ENCODE data around the gene PLCL1.

DNA sequence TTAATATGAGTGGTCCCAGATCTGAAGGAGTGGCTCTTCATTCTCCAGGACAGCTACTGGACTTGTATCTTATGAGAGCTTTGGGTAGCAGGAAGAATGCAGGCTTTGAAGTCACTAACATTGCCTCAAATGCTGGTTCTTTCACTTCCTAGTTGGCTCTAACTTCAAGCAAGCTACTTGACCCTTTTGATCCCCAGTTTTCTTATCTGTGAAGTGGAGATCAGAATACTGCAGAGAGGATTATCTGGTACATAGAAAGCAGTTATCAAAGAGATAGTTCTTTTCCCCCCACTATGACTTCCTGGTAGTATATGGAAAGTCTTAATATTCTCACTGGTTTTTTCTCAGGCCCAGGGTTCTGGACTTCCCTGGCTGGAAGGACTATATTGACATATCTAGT lies 3.4 kb upstream of the PLCL1 start:
- TF ChIP-seq STAT3 (IDR thresholded peaks at IDR 0.05; ENCODE audit: low read depth, low read length) (no peak), POLR2AphosphoS5 (IDR thresholded peaks at IDR 0.05; ENCODE audit: low read length) (no peak), CHD2 (IDR thresholded peaks at IDR 0.05; ENCODE audit: borderline replicate concordance, low read depth, low read length) (no peak), BRCA1 (IDR thresholded peaks at IDR 0.05; ENCODE audit: low read depth, low read length) (no peak), BACH1 (IDR thresholded peaks at IDR 0.05; ENCODE audit: borderline replicate concordance) (no peak), EZH2 (IDR thresholded peaks at IDR 0.05; ENCODE audit: borderline replicate concordance, control insufficient read depth, low read depth, low read length) (no peak), RCOR1 (conservative IDR thresholded peaks at IDR 0.05; ENCODE audit: low read depth, low read length) (no peak), GABPA (IDR thresholded peaks at IDR 0.05; ENCODE audit: low read depth) (no peak), SPI1 (IDR thresholded peaks at IDR 0.05; ENCODE audit: borderline replicate concordance, insufficient read depth, low read depth, low read length) (no peak), SIN3A (IDR thresholded peaks at IDR 0.05; ENCODE audit: low read depth, low read length) (no peak)
- TF ChIP-seq, protein P1, sequence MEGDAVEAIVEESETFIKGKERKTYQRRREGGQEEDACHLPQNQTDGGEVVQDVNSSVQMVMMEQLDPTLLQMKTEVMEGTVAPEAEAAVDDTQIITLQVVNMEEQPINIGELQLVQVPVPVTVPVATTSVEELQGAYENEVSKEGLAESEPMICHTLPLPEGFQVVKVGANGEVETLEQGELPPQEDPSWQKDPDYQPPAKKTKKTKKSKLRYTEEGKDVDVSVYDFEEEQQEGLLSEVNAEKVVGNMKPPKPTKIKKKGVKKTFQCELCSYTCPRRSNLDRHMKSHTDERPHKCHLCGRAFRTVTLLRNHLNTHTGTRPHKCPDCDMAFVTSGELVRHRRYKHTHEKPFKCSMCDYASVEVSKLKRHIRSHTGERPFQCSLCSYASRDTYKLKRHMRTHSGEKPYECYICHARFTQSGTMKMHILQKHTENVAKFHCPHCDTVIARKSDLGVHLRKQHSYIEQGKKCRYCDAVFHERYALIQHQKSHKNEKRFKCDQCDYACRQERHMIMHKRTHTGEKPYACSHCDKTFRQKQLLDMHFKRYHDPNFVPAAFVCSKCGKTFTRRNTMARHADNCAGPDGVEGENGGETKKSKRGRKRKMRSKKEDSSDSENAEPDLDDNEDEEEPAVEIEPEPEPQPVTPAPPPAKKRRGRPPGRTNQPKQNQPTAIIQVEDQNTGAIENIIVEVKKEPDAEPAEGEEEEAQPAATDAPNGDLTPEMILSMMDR (IDR thresholded peaks at IDR 0.05 in 2 of 3, conservative IDR thresholded peaks at IDR 0.05 in 1 of 3; ENCODE audit: control insufficient read depth in 2 of 3, extremely low read depth in 1 of 3, insufficient read depth in 1 of 3, low read depth in 3 of 3, low read length in 3 of 3) = no peak
- TF ChIP-seq, protein P2, sequence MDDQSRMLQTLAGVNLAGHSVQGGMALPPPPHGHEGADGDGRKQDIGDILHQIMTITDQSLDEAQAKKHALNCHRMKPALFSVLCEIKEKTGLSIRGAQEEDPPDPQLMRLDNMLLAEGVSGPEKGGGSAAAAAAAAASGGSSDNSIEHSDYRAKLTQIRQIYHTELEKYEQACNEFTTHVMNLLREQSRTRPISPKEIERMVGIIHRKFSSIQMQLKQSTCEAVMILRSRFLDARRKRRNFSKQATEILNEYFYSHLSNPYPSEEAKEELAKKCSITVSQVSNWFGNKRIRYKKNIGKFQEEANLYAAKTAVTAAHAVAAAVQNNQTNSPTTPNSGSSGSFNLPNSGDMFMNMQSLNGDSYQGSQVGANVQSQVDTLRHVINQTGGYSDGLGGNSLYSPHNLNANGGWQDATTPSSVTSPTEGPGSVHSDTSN (IDR thresholded peaks at IDR 0.05; ENCODE audit: insufficient replicate concordance, low read depth, low read length) = no peak
- TF ChIP-seq, protein P3, sequence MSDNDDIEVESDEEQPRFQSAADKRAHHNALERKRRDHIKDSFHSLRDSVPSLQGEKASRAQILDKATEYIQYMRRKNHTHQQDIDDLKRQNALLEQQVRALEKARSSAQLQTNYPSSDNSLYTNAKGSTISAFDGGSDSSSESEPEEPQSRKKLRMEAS (IDR thresholded peaks at IDR 0.05; ENCODE audit: low read depth, low read length) = no peak
- TF ChIP-seq, protein P4, sequence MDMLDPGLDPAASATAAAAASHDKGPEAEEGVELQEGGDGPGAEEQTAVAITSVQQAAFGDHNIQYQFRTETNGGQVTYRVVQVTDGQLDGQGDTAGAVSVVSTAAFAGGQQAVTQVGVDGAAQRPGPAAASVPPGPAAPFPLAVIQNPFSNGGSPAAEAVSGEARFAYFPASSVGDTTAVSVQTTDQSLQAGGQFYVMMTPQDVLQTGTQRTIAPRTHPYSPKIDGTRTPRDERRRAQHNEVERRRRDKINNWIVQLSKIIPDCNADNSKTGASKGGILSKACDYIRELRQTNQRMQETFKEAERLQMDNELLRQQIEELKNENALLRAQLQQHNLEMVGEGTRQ (IDR thresholded peaks at IDR 0.05; ENCODE audit: borderline replicate concordance, low read depth, low read length) = no peak
